ENCODE measurements around the gene ELOA.

DNA sequence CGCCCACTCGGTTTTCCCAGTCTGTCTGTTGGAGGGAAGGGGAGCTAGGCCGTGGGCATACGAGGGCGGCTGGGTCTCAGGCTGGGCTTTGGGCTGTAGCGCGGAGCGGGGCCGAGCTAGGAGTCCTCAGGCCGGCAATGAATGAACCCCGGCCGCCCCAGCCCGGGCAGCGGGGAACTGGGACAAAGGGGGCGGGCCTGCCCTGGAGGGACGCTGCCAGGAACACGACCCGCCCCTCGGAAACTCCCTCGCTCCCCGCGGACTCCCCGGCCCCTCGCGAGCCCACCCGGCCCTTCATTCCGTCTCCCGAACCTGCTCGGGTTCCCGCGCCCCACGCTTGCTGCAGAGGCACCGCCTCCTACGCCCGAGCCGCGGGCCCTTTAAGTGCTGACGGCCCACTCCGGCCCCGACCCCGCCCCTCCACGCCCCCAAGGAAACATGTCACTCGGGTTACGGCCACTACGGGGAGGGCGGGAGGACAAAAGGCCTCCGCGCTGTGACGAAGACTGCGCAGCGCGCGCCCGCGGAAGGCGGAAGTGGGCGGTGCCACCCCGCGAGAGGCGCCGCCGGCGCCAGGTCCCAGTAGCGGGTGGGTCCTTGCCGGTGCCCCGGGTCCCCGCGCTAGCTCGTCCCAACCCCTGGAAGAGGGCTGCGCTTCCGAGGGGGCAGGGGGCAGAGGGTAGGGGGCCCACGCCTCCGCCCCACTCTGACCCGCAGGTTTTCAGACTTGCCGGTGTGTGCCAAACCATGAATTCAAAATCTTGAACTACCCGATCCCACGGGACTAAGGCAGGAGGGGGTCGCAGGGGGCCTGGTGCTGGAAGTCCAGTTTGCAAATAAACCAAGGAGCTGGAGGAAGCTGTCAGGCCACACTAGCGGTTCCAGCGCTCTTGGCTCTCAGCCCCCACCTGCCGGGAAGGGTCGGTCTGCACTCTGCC, 57.4 kb downstream of the ELOA start, which contains the start of gene GALE:
- TF ChIP-seq, protein P1, sequence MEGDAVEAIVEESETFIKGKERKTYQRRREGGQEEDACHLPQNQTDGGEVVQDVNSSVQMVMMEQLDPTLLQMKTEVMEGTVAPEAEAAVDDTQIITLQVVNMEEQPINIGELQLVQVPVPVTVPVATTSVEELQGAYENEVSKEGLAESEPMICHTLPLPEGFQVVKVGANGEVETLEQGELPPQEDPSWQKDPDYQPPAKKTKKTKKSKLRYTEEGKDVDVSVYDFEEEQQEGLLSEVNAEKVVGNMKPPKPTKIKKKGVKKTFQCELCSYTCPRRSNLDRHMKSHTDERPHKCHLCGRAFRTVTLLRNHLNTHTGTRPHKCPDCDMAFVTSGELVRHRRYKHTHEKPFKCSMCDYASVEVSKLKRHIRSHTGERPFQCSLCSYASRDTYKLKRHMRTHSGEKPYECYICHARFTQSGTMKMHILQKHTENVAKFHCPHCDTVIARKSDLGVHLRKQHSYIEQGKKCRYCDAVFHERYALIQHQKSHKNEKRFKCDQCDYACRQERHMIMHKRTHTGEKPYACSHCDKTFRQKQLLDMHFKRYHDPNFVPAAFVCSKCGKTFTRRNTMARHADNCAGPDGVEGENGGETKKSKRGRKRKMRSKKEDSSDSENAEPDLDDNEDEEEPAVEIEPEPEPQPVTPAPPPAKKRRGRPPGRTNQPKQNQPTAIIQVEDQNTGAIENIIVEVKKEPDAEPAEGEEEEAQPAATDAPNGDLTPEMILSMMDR (conservative IDR thresholded peaks at IDR 0.05) = no peak
- TF ChIP-seq ZFX (IDR thresholded peaks at IDR 0.05) = no peak

All from C4-2B (cell line).